ENCODE data around the gene LIPC.

Gene LIPC

DNA sequence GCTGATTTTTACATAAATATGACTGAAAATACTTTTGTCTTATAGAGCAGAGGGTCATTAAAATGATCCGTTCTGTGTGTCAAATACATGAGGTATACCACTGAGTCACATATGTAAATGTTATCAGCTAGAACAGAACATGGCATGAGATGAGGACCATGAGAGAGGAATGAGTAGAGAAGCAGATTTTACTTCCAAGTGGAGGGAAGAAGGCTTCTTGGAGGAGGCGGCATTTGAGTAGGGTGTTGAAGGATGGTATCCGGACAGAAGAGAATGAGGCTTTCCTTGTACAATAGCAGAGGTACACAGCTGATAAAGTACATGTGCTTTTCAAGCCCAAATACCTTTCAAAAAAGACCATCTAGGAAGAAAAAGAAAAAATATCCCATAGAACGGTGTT is 4.8 kb downstream of the LIPC start:
- DNase-seq (ENCODE audit: low read depth in 2 of 2) = no peak

DNA sequence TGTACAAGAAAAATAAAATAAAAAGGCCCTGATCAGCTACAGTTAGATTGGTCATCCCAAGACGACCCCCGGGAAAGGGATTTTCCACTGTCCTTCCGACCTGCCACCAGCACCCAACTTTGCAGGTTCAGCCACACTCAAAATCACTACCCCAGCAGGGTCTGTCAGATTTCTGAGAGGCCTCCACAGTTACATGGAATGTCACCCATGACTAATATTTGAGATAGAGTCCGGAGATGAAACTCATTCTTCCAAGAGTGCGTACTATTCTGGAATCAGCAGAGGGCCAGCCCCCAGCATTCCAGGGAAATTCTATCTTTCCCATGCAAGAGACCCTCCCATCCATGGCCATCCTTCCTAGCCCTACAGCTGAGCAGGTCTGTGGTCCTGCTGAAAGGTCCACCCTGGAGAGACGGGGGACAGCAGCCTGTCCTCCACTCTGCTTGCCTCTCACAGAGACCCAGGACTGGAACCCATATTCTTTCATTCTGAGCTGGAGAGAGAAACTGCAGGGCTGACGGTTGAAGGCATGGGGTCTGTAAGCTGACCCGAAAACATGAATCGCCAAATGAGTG is 5.8 kb downstream of the LIPC start:
- DNase-seq (ENCODE audit: low read depth in 2 of 2) = no peak

DNA sequence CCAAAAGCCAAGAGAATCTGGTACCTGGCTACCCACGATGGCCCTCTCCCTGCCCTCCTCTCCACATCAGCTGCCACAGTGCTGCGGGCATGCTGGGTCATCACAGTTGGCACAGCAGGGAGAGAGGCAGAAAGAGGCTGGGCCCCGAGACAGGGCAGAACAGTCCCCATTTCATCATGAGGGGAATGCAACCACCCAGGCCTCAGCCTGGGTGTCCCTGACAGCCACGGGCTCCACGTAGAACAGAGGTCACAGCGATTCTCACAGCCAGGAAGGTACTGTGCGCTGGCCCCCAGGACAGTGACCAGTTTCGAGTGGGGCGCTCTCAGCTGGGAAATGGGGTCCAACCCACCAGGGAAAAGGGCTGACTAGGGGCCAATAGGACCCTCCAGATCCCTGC is 6.3 kb downstream of the LIPC start:
- DNase-seq (ENCODE audit: low read depth in 2 of 2) = no peak

DNA sequence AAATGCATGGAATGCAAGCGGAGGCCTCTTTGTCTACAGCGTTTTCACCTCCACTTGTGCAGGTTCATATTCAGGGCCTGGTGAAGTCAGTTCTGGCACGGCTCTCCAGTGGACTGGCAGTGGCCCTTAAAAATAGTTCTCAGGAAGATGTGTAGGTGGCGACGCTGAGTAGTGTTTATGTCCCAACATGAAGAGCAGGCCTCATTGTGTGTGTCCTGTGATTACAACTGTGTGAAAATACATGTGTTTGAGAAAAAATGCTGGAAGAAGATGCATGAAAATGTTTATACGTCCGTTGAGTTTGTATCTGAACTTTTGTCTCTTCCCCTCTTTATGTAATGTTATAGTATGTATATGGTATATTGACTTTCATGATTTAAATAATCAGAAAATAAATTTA is 7.2 kb downstream of the LIPC start:
- DNase-seq (ENCODE audit: low read depth in 2 of 2) = no peak

DNA sequence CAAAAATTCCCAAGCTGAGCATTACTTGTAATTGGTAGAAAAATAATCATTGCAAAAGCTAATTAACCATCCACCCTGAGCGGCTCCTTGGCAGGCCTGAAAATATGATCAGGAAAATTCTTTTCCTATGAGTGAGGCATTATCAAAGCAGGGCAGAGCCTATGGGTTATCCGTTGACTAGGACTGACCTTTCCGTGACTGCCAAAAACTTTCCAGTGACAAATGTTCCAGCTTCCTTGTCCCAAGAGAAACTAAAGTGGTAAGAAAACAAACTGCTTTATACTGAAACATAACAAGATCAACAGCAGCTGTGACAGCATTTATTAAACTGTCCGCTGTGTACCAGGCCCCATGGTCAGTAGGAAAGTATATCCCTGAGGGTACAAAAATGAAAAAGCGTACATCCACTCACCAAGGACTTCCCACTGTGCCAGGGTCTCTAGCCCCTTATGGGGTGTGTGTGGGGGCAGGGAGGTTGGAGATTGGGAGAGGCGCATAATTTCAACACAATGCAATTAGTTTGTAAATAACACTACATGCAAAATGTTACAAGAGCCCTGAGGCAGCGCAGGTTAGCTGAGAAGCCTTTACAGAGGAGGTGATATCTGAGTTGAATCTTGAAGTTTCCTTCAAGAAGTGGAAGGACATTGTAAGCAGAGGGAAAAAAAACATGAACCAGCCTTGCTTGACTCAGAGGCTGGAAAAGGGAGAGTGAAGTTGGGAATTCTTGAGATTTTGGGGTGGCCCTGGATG is 8.5 kb downstream of the LIPC start:
- no peak for DNase-seq (ENCODE audit: low read depth in 2 of 2)

DNA sequence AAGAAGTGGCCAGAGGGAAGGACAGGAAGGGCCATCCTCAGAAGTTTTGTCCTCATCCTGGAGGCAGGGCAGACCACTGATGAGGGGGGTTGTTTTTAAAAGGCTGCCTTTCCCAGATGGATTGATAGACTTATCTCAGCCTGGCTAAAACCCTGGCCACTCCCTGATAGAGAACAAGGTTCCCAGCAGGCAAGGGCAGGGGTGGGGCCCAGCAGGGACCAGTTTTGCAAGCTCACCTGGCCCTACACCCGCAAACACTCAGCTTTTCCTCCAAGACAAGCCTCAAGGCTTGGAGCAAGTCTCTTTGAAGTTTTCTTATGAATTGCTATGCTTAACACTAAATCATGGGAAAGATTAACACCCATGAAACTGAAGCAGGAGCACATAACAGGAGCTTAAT is 9.1 kb downstream of the LIPC start:
- DNase-seq (ENCODE audit: low read depth in 2 of 2) = no peak

DNA sequence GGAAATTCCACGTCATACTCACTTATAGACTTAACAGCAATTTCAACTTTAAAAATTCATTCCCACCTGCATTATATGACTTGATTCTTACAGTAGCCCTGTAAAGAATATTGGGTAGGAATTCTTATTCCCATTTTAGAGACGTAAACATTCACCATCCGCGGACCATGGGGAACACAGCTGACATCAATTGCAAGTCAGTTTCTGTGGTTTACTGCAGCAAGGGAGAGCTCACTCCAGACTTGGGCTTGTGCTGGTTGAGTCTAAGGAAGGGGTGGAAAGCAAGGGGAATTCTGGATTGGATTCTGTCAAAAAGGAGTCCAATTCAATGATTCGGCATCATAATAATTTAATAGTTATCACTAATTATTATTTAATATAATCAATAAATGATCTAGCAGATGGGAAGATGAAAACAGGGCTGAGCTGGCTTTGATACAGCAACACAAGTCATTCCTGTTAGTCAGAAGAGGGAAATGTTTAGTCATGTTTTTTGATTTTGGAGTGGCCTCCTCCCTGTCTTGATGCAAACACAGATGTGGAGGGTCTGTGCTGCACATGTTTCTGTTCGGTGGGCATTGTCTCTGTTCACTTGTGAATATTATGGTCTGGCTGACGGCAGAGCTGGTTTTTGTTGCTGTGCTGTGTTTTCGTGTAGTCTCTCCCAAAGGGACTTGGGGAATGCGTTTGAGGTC is 9.7 kb downstream of the LIPC start:
- peak; percentile 84 to 85 for DNase-seq (ENCODE audit: low read depth in 2 of 2)

DNA sequence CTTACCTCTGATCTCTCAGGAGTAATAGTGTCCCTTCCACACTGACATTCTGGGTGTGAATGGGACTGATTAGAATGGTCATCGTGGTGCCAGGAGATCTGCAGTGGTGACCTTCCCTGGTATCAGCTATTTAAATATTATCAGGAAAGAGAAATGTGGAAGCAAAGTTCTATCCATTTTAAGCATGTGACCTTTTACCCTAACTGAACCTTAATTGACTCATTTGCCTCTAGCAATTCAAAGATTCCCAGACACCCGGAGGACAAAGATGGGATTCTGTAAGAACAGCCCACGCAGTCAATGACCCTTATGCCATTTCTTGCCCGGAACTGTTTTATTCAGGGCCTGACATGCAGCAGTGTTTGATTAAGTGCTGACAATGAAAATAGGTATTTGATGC is 10.3 kb downstream of the LIPC start:
- DNase-seq (ENCODE audit: low read depth in 2 of 2) = no peak

DNA sequence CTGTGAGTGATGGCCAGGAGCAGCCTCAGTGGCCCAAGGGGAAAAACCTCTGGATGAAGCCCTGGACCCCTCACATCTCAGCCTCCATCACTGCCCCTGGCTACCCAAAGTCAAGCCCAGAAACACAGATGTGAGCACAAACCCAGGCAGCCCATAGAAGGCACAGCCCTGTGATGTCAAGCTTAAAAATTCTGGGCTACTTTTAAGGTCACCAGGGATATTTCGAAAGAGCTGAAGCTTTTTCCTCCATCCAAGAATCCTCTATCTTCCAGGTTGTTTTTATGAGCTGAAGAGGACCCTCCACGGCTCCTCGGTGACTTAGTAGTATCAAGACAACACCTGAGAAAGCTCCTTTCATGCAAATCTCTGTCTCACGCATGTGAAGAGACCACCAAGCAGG is 11.5 kb downstream of the LIPC start:
- no peak for DNase-seq (ENCODE audit: low read depth in 2 of 2)

DNA sequence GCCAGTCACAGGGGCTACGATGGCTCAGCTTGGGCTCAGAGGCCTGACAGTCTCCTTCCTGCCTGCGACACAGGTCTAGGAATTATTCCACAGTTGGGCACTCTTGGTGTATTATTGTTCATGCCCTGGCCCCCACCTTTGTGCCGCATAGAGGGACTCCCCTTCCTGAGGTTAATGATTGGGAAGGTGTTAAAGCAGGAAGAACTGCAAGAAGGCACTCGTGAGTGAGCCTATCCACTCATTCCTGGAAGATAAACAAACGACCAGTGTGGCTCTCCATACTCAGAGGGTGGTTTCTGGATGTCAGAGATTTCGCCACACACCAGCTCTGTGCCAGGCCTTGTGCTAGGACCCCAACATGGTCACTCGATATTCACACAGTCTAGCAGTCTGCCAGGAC is 12.3 kb downstream of the LIPC start:
- no peak for DNase-seq (ENCODE audit: low read depth in 2 of 2)

DNA sequence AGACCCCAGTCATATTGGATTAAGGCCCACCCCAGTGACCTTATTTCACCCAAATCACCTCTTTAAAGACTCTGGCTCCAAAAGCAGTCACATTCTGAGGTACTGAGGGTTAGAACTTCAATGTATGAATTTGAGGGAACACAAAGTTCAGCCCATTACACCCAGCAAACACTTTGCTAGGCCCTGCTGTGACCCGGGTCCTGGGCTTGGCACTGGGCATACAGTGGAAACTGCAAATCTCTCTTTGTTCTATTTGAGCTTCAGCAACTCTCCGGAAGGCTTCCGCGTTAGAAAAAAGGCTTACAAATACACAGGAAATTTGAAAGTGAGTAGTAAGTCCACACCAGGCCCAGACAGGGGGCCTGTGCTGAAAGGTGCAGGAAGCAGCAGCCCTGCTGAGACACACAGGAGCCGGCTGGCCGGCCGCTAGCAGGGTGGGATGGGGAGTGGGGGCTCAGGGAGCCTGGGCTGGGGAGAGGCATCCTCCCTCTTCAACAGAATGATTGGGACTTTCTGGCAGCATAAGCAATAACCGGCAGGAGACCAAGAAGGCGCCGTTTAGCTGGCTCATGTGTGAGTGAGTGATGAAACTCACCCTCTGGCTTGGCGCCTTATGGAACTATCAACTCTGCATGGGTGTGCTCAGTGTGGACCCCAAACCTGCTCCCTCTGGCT is 13.0 kb downstream of the LIPC start:
- DNase-seq (ENCODE audit: low read depth in 2 of 2) = no peak

DNA sequence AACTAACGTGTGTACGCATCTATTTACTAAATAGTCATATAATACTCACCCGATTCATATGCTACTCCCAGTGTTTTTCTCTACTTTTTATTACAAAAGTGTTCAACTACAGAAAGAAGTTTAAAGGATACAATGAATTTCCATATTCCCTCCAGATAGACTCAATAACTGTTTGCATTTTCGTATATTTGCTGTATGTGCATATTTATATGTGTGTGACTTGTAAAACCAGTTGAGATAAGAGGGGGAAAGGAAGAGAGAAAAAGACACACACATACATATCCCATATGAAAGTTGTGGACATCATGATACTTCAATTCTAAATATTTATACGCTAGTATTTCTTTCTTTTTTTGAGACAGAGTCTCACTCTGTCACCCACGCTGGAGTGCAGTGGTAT is 14.1 kb downstream of the LIPC start:
- DNase-seq (ENCODE audit: low read depth in 2 of 2) = no peak

DNA sequence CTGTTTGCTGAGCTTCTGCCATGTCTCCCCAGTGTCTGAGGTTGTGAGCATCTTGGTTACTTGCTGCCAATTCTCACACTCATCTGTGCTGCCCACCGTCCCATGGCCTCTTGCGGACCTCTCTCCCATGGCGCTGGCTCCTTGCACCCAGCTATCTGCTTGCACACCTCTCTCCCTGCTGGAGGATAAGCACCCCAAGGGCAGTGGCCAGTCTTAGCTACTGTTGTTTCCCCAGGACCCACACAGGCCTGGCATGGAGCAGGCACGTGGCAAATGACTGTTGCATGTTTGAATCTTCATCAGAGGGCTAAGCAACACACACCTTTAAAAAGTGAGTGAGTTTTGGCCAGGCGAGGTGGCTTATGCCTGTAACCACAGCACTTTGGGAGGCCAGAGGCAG is 14.7 kb downstream of the LIPC start:
- DNase-seq (ENCODE audit: low read depth in 2 of 2) = no peak

DNA sequence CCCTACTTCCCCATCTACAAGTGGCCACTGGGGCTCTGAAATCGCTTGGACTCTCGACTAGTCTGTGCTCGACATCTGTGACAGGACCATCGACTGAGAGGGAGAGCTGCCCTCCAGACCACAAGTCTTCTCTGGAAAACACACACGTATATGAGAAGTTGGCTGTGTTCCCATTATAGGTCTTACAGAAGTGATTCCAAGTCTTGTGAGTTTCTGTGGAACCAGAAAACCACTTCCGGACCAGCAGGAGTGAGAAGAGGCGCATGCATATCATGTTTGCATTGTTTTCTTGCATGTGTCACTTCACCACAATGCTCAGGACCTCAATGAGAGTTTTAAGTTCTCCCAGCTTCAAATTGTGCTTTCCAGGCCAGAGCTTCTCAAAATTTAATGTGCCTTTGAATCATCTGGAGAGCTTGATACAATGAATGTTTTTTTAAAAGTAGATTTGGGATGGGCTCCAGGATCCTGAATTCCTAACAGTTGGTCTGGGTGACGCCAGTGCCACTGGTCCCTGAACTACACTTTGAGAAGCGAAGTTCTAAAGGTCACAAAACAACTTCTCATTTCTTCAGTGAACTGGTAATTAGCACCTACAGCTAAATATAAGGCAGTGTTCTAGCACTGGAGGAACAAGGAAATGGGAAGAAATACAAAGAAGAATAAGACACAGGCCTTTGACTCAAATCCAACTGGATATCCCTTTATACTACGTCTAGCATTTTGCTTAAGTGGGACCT is 15.7 kb downstream of the LIPC start:
- peak; percentile 84 to 85 for DNase-seq (ENCODE audit: low read depth in 2 of 2)

DNA sequence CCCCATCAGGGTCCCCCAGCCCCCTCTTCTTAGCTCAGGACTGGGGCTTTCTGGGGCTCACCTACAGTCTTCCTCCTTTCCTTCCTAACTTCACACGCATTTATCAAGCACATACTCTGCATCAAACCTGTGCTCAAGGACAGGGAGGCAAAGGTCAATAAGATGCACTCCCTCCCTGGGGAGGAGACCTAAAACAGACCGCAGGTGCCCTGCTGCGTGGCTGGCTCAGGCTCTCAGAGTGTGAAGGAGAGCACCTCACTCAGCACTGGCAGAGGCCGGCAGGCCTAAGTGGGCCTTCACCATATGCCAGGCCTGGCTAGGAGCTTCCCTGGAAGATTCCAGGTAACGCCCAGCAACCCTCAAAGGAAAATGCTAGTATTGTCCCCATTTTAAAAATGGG is 16.5 kb downstream of the LIPC start:
- DNase-seq (ENCODE audit: low read depth in 2 of 2) = no peak

DNA sequence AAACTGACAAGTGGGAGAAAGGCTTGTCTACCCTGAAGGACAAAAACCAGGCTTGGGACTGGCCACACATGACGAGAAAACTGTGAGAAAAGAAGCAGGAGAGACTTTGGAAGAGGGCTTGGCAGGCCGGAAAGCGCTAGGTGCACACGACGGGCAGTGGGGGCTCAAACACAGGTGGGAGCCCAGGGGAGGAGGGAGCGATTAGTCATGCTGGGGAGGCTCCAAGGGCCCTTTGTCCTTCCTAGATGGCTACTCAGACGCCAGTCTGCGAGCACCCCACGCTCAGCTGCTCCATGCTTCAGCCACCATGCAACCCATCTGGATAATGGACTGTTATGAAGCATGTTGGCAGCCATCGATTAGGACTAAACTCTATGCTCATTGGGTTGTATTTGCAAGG is 17.1 kb downstream of the LIPC start:
- no peak for DNase-seq (ENCODE audit: low read depth in 2 of 2)

DNA sequence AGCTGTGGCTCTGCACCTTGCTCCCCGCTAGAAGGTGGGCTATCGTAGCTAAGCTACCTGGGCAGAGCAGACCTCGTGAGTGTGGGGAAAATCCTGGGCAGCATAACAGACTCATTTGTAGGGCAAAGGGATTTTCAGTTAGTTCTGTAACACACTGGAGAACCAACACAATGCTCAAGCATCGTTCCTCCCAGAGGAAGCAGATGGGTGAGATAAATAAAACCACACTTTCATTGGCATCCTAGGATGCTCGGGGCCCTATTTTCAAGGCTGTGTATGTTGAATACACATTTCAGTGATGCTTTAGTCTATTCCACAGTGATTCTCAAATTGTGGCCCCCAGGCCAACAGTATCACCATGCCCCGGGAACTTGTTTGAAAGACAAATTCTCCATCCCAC is 20.0 kb downstream of the LIPC start:
- no peak for DNase-seq (ENCODE audit: low read depth in 2 of 2)

DNA sequence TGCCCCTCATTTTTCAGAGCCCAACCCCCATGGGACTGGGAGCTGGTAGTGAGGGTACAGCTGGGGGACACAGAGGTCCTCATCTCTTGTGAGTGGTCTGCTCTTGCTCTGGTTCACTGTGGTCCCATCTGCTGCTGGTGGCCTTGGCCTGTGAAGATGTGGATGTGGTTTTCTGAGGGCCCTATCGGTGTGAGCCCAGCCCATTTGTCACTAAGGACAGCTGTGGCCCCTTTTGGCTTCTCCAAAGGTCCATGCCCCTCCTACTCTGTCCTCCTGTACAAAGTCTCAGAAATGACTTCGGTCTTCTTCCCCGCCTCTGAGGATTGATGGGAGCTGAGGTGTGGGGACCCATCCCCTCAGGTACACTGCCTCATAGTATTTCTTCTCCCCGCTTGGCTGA is 21.0 kb downstream of the LIPC start:
- DNase-seq (ENCODE audit: low read depth in 2 of 2) = no peak

DNA sequence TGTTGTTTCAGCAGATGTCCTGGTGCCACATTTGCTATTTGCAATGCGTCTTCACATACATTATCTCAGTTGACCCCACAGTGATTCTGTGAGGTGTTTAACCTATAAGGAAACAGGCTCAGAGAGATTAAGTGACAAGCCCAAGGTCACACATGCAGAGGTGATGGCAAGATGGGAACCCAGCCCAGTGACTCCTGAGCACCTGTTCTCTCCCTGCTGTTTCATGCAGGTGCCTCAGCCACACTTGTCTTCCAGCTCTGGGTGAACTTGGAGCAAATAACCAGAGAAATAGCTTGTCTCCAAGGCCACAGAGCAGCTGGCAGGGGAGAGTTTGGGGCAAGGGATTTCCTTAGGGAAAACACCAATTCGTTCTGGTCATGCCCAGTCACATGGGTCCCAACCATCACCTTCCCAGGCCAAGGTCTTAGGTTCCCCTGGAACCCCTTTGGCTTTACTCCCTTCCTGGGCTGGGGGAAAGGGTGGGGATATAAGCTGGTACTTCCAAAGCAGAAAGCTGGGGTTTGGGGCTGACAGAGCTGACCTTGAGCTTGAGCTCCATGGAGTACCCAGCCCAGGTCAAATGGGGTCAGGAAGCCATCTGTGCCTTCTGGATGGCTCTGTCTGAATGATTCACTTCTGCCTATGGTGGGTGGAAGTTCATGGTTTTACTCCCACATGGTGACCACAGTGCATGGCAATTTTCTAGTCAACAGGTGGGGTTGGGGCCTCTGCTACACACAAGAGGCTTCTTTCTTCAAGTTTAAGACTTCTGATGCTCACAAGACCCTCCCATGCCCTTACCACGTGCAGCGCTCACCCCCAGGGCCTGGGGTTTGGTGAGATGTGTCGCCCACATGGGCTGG is 22.4 kb downstream of the LIPC start:
- DNase-seq (ENCODE audit: low read depth in 2 of 2) = no peak

DNA sequence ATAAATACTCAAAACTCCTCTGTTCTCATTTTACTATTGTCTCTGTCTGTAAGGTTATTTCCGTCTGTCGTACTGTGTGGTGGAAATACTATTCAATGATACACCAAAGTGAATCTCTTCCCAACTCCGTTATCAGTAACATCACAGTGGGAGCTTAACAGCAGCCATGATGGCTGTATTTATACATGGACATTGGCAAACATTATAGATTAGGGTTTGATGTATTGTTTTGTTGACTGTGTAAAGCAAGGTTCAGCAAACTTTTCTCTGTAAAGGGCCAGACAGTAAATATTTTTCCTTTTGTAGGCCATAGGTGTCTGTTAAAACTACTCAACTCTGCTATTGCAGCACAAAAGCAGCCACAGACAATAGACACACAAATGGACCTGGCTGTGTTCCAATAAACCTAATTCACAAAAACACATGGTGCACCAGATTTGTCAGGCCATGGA is 23.2 kb downstream of the LIPC start:
- no peak for DNase-seq (ENCODE audit: low read depth in 2 of 2)

DNA sequence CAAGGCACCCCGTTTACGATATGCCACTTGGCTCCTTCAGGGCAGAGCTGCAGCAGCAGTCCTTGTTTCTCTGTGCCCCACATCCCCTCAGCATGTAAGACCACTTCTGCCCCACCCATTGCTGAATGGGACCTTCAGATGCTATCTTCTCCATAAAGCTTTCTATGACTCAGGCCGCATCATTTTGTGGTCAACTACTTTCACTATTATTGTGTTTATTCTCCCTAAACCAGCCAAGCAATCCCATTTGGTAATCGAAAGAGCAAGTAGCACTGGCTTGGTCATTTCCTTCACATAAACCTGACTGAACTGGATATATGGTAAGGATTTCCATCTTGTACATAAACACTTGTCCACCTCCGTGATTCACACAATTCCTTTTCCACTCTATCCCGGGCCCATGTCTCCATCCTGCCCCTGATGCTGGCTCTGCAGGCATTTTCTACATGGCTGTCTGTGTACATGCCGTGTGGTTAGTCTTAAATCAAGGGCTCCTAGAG is 25.7 kb downstream of the LIPC start:
- DNase-seq (ENCODE audit: low read depth in 2 of 2) = peak in 1 of 2 experiments; percentile 47

All from fibroblast of skin of left biceps (primary cell).